ENCODE measurements around the gene NKX6-1.

NKX6-1 gene

GRCh38 chr4:84490663-84491062 is 8.4 kb downstream of the NKX6-1 start:
- H3K79me2 ChIP-seq (ENCODE audit: control insufficient read depth, insufficient read depth, low read length), result no peaks in the 10 kb centered on the region
- H3K27ac ChIP-seq (ENCODE audit: low read depth, low read length), result no peak overlapping the region
- no CpG with 5 or more reads among the region's 1 CpG for WGBS (ENCODE audit: extremely low coverage, insufficient coverage, low lambda C conversion rate)

GRCh38 chr4:84484236-84484635 is 14.9 kb downstream of the NKX6-1 start:
- Histone ChIP-seq H3K18ac (ENCODE audit: low read length) (no peak overlapping the region), H3K56ac (ENCODE audit: low read length) (no peak overlapping the region), H3K4ac (ENCODE audit: low read depth, low read length) (no peak overlapping the region), H4K5ac (ENCODE audit: low read length) (no peak overlapping the region), H3K4me2 (ENCODE audit: low read length) (no peak overlapping the region), H3K79me1 (ENCODE audit: low read length) (no peaks in the 10 kb centered on the region), H3K23ac (ENCODE audit: low read length) (no peak overlapping the region), H3K27ac (ENCODE audit: low read depth, low read length) (no peak overlapping the region), H3K4me3 (ENCODE audit: low read length) (no peak overlapping the region), H3K4me1 (ENCODE audit: control insufficient read depth, low read depth, low read length) (no peaks in the 10 kb centered on the region), H2AK5ac (ENCODE audit: low read length) (no peak overlapping the region), H2BK120ac (ENCODE audit: low read depth, low read length) (no peak overlapping the region), H3K36me3 (ENCODE audit: control insufficient read depth, insufficient read depth, low read length) (no peaks in the 10 kb centered on the region), H3K79me2 (ENCODE audit: control insufficient read depth, insufficient read depth, low read length) (no peaks in the 10 kb centered on the region), H2BK15ac (replicated peaks; ENCODE audit: low read depth) (no peak overlapping the region), H3K27me3 (ENCODE audit: insufficient read depth, low read length, poor library complexity) (peaks cover 74% of the 10 kb centered on the region), H4K8ac (ENCODE audit: low read depth, low read length) (no peak overlapping the region), H2BK5ac (ENCODE audit: low read length) (no peak overlapping the region), H3K9ac (ENCODE audit: low read length) (no peak overlapping the region)
- DNase-seq, result peak; percentile 70
- WGBS (ENCODE audit: extremely low coverage, insufficient coverage, low lambda C conversion rate), result no CpG with 5 or more reads among the region's 4 CpGs

More at GRCh38 chr4:84490663-84491062, 8.4 kb downstream of the NKX6-1 start:
- Histone ChIP-seq H3K56ac (ENCODE audit: low read length) (no peak overlapping the region), H3K27me3 (ENCODE audit: insufficient read depth, low read length, poor library complexity) (peaks cover 63% of the 10 kb centered on the region), H3K18ac (ENCODE audit: low read length) (no peak overlapping the region), H2AK5ac (ENCODE audit: low read length) (no peak overlapping the region), H3K4ac (ENCODE audit: low read depth, low read length) (no peak overlapping the region), H4K5ac (ENCODE audit: low read length) (no peak overlapping the region), H3K36me3 (ENCODE audit: control insufficient read depth, insufficient read depth, low read length) (no peaks in the 10 kb centered on the region), H3K79me1 (ENCODE audit: low read length) (no peaks in the 10 kb centered on the region), H3K4me1 (ENCODE audit: control insufficient read depth, low read depth, low read length) (peaks cover 1% of the 10 kb centered on the region), H2BK120ac (ENCODE audit: low read depth, low read length) (no peak overlapping the region), H2BK15ac (replicated peaks; ENCODE audit: low read depth) (no peak overlapping the region), H3K9ac (ENCODE audit: low read length) (no peak overlapping the region), H2BK5ac (ENCODE audit: low read length) (no peak overlapping the region), H3K4me3 (ENCODE audit: low read length) (no peak overlapping the region), H4K8ac (ENCODE audit: low read depth, low read length) (no peak overlapping the region), H3K23ac (ENCODE audit: low read length) (no peak overlapping the region), H3K4me2 (ENCODE audit: low read length) (no peak overlapping the region)
- DNase-seq, result no peak

- Histone ChIP-seq H3K4me1 (ENCODE audit: control insufficient read depth, low read depth, low read length) (no peaks in the 10 kb centered on the region), H3K9ac (ENCODE audit: low read length) (no peak overlapping the region), H3K79me2 (ENCODE audit: control insufficient read depth, insufficient read depth, low read length) (no peaks in the 10 kb centered on the region), H3K4me3 (ENCODE audit: low read length) (no peak overlapping the region), H2AK5ac (ENCODE audit: low read length) (no peak overlapping the region), H4K5ac (ENCODE audit: low read length) (no peak overlapping the region), H3K36me3 (ENCODE audit: control insufficient read depth, insufficient read depth, low read length) (no peaks in the 10 kb centered on the region), H3K79me1 (ENCODE audit: low read length) (no peaks in the 10 kb centered on the region), H3K27ac (ENCODE audit: low read depth, low read length) (no peak overlapping the region), H4K8ac (ENCODE audit: low read depth, low read length) (no peak overlapping the region), H3K56ac (ENCODE audit: low read length) (no peak overlapping the region), H3K23ac (ENCODE audit: low read length) (no peak overlapping the region), H3K4me2 (ENCODE audit: low read length) (no peak overlapping the region), H2BK5ac (ENCODE audit: low read length) (no peak overlapping the region), H3K18ac (ENCODE audit: low read length) (no peak overlapping the region), H3K4ac (ENCODE audit: low read depth, low read length) (no peak overlapping the region), H3K27me3 (ENCODE audit: insufficient read depth, low read length, poor library complexity) (peaks cover 71% of the 10 kb centered on the region), H2BK15ac (replicated peaks; ENCODE audit: low read depth) (no peak overlapping the region), H2BK120ac (ENCODE audit: low read depth, low read length) (no peak overlapping the region)
- DNase-seq, result no peak
- WGBS (ENCODE audit: extremely low coverage, insufficient coverage, low lambda C conversion rate), result no CpG with 5 or more reads among the region's 20 CpGs
These were observed 15.4 kb downstream of the NKX6-1 start for GRCh38 chr4:84483688-84484087.

- WGBS (ENCODE audit: extremely low coverage, insufficient coverage, low lambda C conversion rate), result no CpG with 5 or more reads among the region's 69 CpGs
These were observed 16.2 kb downstream of the NKX6-1 start for GRCh38 chr4:84482564-84483563.

DNA sequence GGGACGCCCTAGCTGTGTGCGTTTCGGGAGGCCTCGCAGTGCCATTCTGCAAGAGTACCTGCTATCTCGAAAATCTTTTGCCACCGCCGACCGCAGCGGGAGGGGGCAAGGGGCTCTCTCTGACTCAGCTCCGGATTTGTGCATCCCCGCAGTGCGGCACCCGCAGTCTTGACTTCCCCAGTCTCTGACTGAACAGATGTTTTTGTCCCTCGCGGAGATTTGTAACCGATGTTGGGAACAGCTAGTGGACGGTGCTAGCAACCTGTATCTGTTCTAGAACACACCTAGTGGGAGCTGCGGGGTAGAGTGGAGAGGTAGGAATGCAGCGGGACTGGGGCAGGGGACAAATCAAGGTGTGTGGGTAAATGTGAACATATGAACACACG is 17.2 kb downstream of the NKX6-1 start:
- H4K8ac ChIP-seq (ENCODE audit: low read depth, low read length), result no peak overlapping the region
- H2BK120ac ChIP-seq (ENCODE audit: low read depth, low read length), result no peak overlapping the region

More at GRCh38 chr4:84482564-84483563, 16.2 kb downstream of the NKX6-1 start:
- Histone ChIP-seq H3K23ac (ENCODE audit: low read length) (no peak overlapping the region), H3K9ac (ENCODE audit: low read length) (no peak overlapping the region), H3K27ac (ENCODE audit: low read depth, low read length) (no peak overlapping the region), H3K36me3 (ENCODE audit: control insufficient read depth, insufficient read depth, low read length) (no peaks in the 10 kb centered on the region), H3K4me2 (ENCODE audit: low read length) (peak overlapping the region; percentile 20), H3K56ac (ENCODE audit: low read length) (no peak overlapping the region), H2AK5ac (ENCODE audit: low read length) (no peak overlapping the region), H3K4ac (ENCODE audit: low read depth, low read length) (no peak overlapping the region), H3K18ac (ENCODE audit: low read length) (no peak overlapping the region), H2BK15ac (replicated peaks; ENCODE audit: low read depth) (no peak overlapping the region), H3K27me3 (ENCODE audit: insufficient read depth, low read length, poor library complexity) (peaks cover 67% of the 10 kb centered on the region), H3K79me2 (ENCODE audit: control insufficient read depth, insufficient read depth, low read length) (no peaks in the 10 kb centered on the region), H2BK5ac (ENCODE audit: low read length) (no peak overlapping the region), H3K4me1 (ENCODE audit: control insufficient read depth, low read depth, low read length) (no peaks in the 10 kb centered on the region), H4K5ac (ENCODE audit: low read length) (no peak overlapping the region), H3K4me3 (ENCODE audit: low read length) (no peak overlapping the region), H2BK120ac (ENCODE audit: low read depth, low read length) (no peak overlapping the region), H3K79me1 (ENCODE audit: low read length) (no peaks in the 10 kb centered on the region), H4K8ac (ENCODE audit: low read depth, low read length) (no peak overlapping the region)
- DNase-seq, result peak; percentile 86

More for the DNA sequence above, 17.2 kb downstream of the NKX6-1 start:
- H3K27ac ChIP-seq (ENCODE audit: low read depth, low read length), result no peak overlapping the region
- H3K4ac ChIP-seq (ENCODE audit: low read depth, low read length), result no peak overlapping the region
- no peak overlapping the region for H3K4me2 ChIP-seq (ENCODE audit: low read length)
- no peak overlapping the region for H3K9ac ChIP-seq (ENCODE audit: low read length)
- H3K27me3 ChIP-seq (ENCODE audit: insufficient read depth, low read length, poor library complexity), result peaks cover 64% of the 10 kb centered on the region
- no peak overlapping the region for H4K5ac ChIP-seq (ENCODE audit: low read length)
- H3K56ac ChIP-seq (ENCODE audit: low read length), result no peak overlapping the region
- H3K36me3 ChIP-seq (ENCODE audit: control insufficient read depth, insufficient read depth, low read length), result no peaks in the 10 kb centered on the region
- H3K79me2 ChIP-seq (ENCODE audit: control insufficient read depth, insufficient read depth, low read length), result no peaks in the 10 kb centered on the region
- H3K79me1 ChIP-seq (ENCODE audit: low read length), result no peaks in the 10 kb centered on the region
- DNase-seq, result no peak
- WGBS (ENCODE audit: extremely low coverage, insufficient coverage, low lambda C conversion rate), result no CpG with 5 or more reads among the region's 20 CpGs
- no peak overlapping the region for H3K18ac ChIP-seq (ENCODE audit: low read length)
- no peak overlapping the region for H2BK5ac ChIP-seq (ENCODE audit: low read length)
- no peak overlapping the region for H3K23ac ChIP-seq (ENCODE audit: low read length)
- H3K4me1 ChIP-seq (ENCODE audit: control insufficient read depth, low read depth, low read length), result no peaks in the 10 kb centered on the region
- H3K4me3 ChIP-seq (ENCODE audit: low read length), result no peak overlapping the region
- H2BK15ac ChIP-seq (replicated peaks; ENCODE audit: low read depth), result no peak overlapping the region
- no peak overlapping the region for H2AK5ac ChIP-seq (ENCODE audit: low read length)

All from mesendoderm (in vitro differentiated cells).